GM19023 (cell line): Measurements from ENCODE around the gene TPSG1.

ENCODE experiments used
- ATAC-seq: cut with Tn5 transposase; IDR thresholded peaks from one replicate; pipeline ENCODE4 v1.9.1; 2021; ENCODE audit warnings: mild to moderate bottlenecking, moderate library complexity; ENCODE audit not compliant: unreplicated experiment

Gene TPSG1

DNA sequence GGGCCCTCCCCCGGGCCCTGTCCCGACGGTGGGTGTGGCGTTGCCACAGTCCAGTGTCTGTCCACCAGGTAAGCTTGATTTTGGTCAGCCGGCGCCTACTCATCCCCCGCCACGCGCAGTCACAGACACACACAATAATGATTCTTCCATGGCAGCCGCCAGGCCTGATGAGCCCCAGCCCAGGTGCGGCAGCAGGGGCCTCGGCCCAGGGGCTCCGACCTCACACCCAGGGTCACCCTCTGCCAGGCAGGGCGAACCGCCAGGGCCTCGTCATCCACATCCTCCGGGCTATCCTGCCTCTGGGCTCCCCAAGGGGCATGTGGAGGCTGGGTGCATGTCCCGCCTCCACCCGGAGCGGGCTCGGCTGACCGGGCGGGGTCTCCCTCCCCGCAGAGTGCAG is 7.5 kb downstream of the TPSG1 start:
- no peak for ATAC-seq

DNA sequence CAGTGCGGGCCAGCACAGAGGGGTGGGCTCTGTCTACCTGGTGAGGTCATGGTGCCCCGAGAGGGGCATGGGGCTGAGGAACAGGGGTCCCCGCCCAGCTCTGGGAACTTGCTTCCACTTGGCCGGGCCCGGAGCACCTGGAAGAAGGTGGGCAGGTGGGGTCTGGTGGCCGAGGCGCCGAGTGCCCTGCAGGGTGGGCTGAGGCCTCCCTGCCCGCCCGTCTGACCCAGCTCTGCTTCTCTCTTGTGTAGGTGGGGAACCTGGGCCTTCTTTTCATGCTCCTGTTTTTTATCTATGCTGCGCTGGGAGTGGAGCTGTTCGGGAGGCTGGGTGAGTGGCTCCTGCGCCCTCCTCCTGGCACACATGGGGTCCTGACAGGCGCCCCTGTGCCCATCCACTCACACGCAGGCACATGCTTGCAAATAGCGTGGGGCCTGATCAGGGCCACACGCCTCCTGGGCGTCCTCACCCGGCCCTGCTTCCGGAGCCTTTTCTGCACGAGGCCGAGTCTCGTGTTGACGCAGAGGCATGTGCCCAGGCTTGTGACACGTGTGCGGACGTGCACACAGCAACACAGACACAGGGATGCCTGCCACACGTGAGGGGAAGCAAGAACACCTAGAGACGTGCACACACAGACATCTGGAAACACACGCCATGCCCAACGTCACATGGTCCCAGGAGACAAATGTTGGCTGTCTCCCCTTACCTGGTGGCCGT is 8.2 kb downstream of the TPSG1 start:
- ATAC-seq: no peak

DNA sequence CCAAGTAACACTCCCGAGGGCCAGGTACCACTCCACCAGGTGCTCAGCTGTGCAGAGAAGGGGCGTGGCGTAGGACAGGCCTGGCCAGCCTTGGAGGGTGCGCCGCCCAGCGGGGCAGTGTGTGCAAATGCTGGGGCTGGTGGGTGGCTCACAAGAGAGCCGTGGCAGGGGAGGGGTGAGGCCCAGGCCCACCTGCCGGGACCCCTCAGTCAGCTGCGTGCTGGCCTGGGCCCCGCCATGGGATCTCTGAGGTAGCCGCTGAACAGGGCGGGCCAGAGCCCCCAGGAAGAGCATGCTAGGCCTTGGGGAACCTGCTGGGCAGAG is 8.8 kb downstream of the TPSG1 start:
- no peak for ATAC-seq

DNA sequence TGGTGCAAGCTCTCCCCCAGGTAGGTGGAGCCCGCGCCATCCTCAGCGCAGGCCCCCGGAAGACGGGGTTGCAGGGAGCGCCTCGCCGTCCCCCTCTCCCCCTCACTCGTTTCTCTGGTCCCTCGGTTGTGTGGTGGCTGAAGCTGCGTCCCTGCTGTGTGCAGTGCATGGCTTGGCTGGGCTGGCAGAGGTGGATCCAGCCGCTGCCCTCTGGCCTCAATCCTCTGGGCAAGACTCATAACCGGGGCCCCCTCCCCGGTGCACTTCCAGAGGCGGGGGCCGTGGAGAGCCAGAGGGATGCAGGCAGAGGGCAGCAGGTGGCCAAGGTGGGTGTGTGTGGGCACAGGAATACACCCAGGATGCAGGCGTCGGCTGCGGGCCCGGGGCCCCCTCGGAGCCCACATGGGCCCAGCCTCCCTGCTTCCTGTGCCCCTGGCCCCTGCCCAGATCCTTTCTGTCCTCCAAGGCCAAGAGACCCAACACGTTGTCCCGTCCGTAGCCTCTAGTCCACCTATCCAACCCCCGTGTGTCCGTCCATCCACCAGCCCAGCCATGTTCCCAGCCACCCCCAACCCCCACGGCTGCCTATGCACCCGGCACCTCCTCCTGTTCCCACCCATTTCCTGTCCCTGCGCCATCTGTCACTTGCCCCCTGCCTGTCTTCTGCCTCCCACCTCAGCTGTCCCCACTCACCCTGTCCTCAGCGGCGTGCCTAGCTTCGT is 9.3 kb downstream of the TPSG1 start:
- ATAC-seq: no peak

DNA sequence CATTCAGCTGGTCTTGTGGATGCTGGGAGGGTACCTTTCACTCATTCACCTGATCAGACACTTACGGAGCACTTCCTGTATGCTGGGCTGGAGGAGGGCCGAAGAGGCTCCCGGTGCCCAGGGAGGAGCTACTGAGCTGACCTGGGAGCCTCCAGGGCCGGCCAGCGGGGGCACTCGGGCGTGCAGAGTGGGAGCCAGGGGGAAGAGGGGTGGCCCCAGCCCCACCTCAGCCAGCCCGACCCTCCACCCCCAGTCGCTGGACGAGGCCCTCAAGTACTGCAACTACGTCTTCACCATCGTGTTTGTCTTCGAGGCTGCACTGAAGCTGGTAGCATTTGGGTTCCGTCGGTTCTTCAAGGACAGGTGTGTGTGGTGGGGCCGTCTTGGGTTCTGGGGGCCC is 10.3 kb downstream of the TPSG1 start:
- no peak for ATAC-seq

DNA sequence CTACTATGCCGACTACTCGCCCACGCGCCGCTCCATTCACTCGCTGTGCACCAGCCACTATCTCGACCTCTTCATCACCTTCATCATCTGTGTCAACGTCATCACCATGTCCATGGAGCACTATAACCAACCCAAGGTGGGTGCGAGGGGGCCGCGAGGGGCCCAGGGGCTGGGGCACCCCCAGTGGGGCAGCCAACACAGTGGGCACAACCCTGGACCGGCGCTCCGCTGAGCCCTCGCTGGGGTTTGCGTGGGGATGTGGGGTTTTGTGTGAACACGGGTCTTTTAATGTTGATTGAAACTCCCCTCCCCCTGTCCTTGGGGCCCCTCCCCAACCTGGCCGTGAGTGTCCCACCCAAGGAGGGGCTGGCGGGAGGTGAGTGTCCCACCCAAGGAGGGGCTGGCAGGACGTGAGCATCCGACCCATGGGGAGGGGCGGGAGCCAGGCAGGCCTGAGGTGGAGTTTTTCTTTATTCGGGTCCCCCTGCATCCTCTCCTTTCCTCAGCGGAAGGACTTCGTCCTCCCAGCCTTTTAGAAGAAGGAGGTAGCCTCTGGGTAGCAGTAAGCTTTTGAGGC is 11.2 kb downstream of the TPSG1 start:
- ATAC-seq: no peak

DNA sequence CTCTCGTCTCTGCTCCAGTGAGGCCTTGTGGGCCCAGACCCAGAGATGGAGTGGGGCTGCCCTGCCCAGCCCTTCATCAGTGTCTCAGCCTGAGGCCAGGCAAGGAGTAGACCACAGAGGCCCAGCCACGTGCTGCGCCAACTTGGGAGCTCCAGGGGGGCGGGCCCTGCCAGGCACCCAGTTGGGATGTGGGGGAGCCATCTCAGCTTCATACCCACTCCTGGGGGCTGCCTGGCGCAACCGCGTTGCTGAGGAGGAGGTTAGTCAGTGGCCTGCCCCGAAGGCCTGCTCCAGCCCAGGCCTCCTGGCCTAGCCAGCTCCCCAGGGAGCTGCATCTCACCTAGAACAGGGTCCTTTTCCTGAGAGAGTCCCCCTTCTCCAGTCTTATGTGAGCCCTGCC is 11.8 kb downstream of the TPSG1 start:
- no peak for ATAC-seq

DNA sequence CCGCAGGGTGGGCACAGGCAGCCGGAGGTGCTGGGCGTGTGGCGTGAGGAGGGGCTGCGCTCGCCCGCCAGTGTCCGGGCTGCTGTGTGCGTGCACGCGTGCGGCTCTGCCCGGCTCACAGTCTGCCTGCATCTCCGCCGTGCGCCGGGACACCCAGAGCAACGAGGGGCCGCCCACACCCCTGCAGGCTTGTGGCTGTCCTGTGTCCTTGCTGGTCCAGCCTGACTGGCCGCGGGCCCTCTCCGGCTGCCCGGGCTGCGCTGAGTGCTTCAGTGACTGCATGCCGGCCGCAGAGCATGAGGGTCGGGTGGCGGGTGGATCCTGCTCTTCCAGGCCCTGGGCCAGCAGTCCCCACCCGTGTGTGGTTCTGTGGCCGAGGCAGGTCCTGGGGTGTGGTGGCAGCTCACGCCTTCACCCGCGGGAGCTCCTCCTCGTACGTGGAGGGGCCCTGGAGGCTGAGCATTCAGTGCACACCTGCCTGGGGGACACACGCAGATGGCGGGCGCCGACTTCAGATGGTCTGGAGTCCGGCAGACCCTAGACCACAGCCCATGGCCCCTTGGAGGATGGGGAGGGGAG is 12.4 kb downstream of the TPSG1 start:
- ATAC-seq: no peak

DNA sequence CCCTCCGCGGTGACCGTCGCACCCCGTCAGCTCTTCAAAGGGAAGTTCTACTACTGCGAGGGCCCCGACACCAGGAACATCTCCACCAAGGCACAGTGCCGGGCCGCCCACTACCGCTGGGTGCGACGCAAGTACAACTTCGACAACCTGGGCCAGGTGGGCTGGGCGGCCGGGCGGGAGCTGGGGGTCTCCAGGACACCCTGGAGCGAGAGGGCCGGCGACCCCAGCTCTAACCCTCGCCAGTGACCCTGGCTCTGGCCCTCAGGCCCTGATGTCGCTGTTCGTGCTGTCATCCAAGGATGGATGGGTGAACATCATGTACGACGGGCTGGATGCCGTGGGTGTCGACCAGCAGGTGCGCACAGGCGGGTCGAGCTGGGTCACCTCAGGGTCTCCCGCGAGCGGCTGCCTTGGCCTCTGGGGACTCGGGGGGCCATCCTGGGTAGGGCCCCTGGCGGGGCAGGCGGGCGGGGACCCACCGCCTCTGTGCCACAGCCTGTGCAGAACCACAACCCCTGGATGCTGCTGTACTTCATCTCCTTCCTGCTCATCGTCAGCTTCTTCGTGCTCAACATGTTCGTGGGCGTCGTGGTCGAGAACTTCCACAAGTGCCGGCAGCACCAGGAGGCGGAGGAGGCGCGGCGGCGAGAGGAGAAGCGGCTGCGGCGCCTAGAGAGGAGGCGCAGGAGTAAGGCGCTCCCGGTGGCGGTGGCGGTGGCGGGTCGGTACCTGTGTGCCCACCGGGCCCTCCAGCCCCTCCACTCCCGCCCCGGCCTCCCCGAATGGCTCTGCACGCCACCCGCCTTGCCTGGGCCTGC is 13.4 kb downstream of the TPSG1 start:
- ATAC-seq: no peak

DNA sequence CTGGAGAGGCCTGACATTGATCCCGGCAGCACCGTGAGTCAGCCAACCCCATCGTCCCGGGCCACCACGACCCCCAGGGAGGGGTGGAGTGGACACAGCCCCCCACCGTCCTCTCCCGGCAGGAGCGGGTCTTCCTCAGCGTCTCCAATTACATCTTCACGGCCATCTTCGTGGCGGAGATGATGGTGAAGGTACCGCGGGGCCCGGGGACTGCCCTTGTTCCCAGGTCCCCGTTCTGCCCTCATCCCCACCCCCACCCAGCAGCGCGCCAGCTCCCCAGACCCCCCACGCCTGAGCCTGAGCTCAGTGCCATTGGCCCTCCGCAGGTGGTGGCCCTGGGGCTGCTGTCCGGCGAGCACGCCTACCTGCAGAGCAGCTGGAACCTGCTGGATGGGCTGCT is 14.6 kb downstream of the TPSG1 start:
- no peak for ATAC-seq

DNA sequence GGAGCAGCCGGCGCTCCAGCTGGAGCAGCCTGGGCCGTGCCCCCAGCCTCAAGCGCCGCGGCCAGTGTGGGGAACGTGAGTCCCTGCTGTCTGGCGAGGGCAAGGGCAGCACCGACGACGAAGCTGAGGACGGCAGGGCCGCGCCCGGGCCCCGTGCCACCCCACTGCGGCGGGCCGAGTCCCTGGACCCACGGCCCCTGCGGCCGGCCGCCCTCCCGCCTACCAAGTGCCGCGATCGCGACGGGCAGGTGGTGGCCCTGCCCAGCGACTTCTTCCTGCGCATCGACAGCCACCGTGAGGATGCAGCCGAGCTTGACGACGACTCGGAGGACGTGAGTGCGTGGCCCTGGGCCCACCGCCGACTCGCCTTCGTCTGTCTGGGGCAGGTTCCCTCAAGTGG is 16.0 kb downstream of the TPSG1 start:
- no peak for ATAC-seq

DNA sequence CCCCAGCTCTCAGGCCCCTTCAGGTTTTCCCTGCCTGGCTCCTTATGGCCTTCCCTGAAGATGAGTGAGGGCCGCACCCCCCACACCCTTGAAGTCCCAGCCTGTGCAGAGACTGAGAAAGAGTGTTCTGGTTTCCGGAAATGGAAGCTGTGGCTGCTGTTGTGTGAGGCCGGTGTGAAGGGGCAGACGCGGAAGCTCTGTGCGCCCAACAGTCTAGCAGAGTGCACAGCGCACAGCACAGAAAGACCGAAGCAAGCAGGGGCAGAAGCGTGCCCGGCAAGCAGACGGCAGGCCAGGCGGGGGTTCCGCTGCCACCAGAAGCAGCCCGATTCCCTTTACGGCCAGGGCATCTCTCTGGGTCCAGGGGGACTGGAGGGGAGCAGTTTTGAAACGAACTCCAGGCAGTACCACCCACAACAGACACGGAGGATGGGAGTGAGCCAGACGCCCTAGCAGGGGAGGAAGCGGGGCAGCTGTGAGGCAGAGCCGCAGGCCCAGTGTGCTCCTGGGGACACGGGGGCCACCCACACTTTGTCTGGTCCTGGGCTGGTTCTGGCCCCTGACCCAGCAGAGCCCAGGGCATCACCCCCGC is 16.7 kb downstream of the TPSG1 start:
- ATAC-seq: no peak

DNA sequence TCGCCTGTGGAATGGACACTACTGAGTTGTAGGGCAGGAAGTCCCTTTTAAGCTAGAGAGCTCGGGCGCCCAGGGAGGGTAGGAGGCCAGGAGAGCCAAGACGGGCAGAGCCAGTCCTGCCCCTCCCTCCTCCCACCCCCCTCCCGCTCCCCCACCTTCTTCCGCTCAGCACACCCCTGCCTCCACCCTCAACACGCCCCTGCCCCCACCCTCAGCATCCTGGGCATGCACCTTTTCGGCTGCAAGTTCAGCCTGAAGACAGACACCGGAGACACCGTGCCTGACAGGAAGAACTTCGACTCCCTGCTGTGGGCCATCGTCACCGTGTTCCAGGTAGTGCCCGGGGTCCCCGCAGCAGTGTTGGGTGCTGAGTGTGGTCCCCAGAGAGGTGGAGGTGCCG is 18.3 kb downstream of the TPSG1 start:
- ATAC-seq: no peak

DNA sequence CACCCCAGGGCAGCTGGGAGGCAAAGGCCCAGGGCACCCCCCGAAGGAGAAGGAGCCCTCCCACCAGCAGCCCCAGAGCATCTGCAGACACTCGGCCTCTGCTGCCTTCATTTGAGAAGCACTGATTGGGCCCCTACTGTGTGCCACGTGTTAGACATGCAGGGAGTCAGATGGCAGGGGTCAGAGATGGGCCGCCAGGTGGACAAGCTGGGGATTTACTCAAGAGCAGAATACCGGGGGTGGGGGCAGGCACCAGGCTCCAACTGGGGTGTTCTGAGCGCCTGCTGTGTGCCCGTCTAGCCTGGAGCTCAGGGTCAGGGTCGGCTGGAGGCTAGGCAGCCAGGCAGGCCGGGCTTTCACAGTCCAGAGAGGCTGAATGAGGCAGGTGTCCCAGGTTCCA is 18.7 kb downstream of the TPSG1 start:
- no peak for ATAC-seq

DNA sequence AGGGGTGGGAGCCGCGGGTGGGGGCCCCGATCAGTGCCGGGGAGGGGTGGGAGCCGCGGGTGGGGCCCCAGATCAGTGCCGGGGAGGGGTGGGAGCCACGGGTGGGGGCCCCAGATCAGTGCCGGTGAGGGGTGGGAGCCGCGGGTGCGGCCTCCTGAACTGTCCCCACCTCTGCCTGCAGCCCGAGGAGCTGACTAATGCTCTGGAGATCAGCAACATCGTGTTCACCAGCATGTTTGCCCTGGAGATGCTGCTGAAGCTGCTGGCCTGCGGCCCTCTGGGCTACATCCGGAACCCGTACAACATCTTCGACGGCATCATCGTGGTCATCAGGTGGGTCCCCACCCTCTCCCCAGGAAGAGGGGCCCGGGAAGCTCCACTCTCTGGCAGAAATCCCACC is 20.1 kb downstream of the TPSG1 start:
- ATAC-seq: no peak

DNA sequence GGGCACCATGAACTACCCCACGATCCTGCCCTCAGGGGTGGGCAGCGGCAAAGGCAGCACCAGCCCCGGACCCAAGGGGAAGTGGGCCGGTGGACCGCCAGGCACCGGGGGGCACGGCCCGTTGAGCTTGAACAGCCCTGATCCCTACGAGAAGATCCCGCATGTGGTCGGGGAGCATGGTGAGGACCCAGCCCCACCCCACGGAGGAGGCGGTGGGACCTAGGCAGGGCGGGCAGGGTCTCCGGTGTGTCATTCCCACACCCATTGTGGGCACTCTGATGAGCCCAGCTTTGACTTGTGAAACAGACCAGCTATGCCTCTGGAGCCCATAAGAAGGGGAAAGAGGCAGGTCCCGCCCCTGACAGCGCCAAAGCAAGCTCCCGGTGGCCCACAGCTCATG is 22.8 kb downstream of the TPSG1 start:
- no peak for ATAC-seq

DNA sequence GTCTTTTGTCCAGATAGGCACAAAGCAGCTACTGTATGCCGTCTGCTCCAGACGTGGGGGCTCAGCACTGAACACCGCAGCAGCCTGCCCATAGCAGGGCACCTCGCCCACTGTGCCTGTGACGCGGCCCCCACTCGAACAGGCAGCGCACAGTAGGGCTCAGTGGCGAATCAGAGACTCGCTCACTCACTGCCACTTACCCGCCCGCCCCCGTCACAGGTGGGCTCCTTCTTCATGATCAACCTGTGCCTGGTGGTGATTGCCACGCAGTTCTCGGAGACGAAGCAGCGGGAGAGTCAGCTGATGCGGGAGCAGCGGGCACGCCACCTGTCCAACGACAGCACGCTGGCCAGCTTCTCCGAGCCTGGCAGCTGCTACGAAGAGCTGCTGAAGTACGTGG is 23.6 kb downstream of the TPSG1 start:
- ATAC-seq: no peak

DNA sequence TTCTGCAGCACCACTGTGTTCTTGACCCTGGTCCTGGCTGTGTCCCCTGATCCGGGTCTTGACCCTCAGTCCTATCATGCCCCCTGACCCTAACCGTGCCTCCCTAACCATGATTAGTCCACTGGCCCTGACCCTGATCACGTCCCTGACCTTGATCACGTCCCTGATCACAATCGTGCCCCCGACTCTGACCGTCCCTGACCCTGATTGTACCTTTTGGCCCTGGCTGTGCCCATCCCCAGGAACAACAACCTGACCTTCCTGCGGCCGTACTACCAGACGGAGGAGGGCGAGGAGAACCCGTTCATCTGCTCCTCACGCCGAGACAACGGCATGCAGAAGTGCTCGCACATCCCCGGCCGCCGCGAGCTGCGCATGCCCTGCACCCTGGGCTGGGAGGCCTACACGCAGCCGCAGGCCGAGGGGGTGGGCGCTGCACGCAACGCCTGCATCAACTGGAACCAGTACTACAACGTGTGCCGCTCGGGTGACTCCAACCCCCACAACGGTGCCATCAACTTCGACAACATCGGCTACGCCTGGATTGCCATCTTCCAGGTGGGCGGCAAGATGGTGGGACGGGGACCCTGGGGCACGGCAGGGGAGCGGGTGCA is 24.9 kb downstream of the TPSG1 start:
- no peak for ATAC-seq

DNA sequence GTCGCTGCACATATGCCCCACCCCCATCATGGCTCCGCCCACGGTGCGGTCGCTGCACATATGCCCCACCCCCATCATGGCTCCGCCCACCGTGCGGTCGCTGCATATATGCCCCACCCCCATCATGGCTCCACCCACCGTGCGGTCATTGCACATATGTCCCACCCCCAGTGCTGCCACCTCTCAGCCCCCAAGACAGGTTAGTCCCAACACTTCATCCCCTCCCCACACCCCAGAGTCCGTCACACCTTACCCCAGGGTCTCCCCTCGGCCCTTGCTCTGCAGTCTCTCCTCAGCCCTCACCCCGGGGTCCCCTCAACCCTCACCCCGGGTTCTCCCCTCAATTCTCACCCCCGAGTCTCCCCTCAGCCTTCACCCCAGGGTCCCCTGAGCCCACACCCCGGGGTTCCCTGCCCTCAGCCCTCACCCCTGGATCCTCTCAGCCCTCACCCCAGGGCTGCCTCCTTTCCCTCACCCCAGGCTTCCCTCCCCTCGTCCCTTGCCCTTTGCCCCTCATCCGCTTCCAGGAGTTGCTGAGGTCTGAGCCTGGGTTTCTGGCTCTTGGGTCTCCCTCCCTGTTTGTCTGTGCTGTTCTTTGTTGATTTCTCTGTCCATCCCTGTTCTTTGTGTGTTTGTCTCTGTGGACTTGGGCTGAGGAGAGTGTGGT is 25.6 kb downstream of the TPSG1 start:
- ATAC-seq: no peak
